Panc1 (cell line): ENCODE data around the gene GGTLC1. TPM values are rescaled to one million over a fixed set of nuclear protein-coding genes. Genes with fewer than 3 reads are reported as not detected.

Experiments
- ATAC-seq: fragments of 200-7000 bp; cut with Tn5 transposase; 2 replicates; pipeline ENCODE4 v1.9.1; 2020; ENCODE audit warnings: mild to moderate bottlenecking, moderate library complexity
- BruUV-seq: library from RNA; stranded (reverse); fragments of 400-500 nt; replicated peaks from 2 replicates; lab custom pipeline; 2021; lab: Mats Ljungman, UMichigan
- CTCF ChIA-PET: fragments of 300-600 bp; sonication (Branson Sonifier 250); formaldehyde crosslinking; loops from one replicate; lab custom pipeline; 2022; ENCODE audit warnings: antibody characterized with exemption; lab: Charles Lee
- POLR2A ChIA-PET: fragments of 300-600 bp; sonication (Branson Sonifier 250); formaldehyde crosslinking; loops from one replicate; lab custom pipeline; 2022; ENCODE audit warnings: antibody characterized with exemption; lab: Charles Lee
- DNase-seq: peaks from one replicate; pipeline ENCODE4 v3.0.0-alpha.2; 2010; ENCODE audit warnings: low read depth, low spot score
- H3K27ac ChIP-seq: 2 replicates; pipeline ENCODE4 v1.5.1; 2011; ENCODE audit warnings: mild to moderate bottlenecking, low read length, inconsistent platforms
- H3K27me3 ChIP-seq: fragments of 200-500 bp; sonication (Bioruptor generic); 2 replicates; pipeline ENCODE4 v1.6.0; 2014; ENCODE audit warnings: low read length, inconsistent platforms; ENCODE audit not compliant: control insufficient read depth, insufficient read depth
- H3K36me3 ChIP-seq: fragments of 200-500 bp; sonication (Bioruptor generic); 2 replicates; pipeline ENCODE4 v1.5.1; 2014; ENCODE audit warnings: inconsistent platforms, mild to moderate bottlenecking, low read length, moderate library complexity; ENCODE audit not compliant: control insufficient read depth, insufficient read depth
- H3K4me1 ChIP-seq: 2 replicates; pipeline ENCODE4 v1.5.1; 2011; ENCODE audit warnings: inconsistent platforms, mild to moderate bottlenecking, low read length, moderate library complexity; ENCODE audit not compliant: control insufficient read depth, insufficient read depth
- H3K4me3 ChIP-seq, 2 experiments: 2 replicates each; pipeline ENCODE4 v1.5.1; 2011 to 2012; ENCODE audit warnings: low read depth in 2 of 2, low read length in 2 of 2, mild to moderate bottlenecking in 2 of 2, inconsistent platforms in 1 of 2, moderate library complexity in 1 of 2
- H3K9me3 ChIP-seq: fragments of 200-500 bp; sonication (Bioruptor generic); 2 replicates; pipeline ENCODE4 v1.5.1; 2014; ENCODE audit warnings: low read depth, mild to moderate bottlenecking, inconsistent platforms, low read length, moderate library complexity; ENCODE audit not compliant: control insufficient read depth, insufficient read depth
- POLR2AphosphoS5 ChIP-seq: IDR thresholded peaks from 2 replicates; pipeline ENCODE4 v1.6.1; 2012; ENCODE audit warnings: mild to moderate bottlenecking, low read depth, low read length, moderate library complexity
- REST ChIP-seq, 2 experiments: IDR thresholded peaks; 2 replicates each; pipeline ENCODE4 v1.6.1; 2011 to 2012; ENCODE audit warnings: low read depth in 2 of 2, control low read depth in 1 of 2, low read length in 1 of 2, mild to moderate bottlenecking in 1 of 2, moderate library complexity in 1 of 2; ENCODE audit not compliant: insufficient read depth in 1 of 2
- SIN3A ChIP-seq: IDR thresholded peaks from 2 replicates; pipeline ENCODE4 v1.6.1; 2012; ENCODE audit warnings: low read depth, mild to moderate bottlenecking, low read length, moderate library complexity, borderline replicate concordance; ENCODE audit not compliant: insufficient read depth
- TCF7L2 ChIP-seq: IDR thresholded peaks from 2 replicates; pipeline ENCODE4 v1.6.1; 2011; ENCODE audit warnings: mild to moderate bottlenecking, low read depth, low read length, inconsistent platforms
- in situ Hi-C: cut with HindIII; loops from 2 replicates; pipeline ENCODE4 v1.10.0; 2016; ENCODE audit warnings: low sequenced_read_pairs, low pct_unique_long_range_greater_than_20kb
- intact Hi-C: fragments of 100-400 bp; cut with micrococcal nuclease; formaldehyde crosslinking; loops from one replicate; pipeline ENCODE4 v1.10.0; 2022; ENCODE audit not compliant: unreplicated experiment
- total RNA-seq: library from RNA; stranded (reverse); gene quantifications from one replicate; pipeline ENCODE4 v1.2.1, GENCODE V29; 2021; ENCODE audit not compliant: unreplicated experiment
- TF ChIP-seq, protein P1 (sequence below): fragments of 450-650 bp; IDR thresholded peaks from 2 replicates; pipeline ENCODE4 v1.5.1; 2017; ENCODE audit warnings: mild to moderate bottlenecking

GGTLC1 gene
- total RNA-seq, 1 experiment from 2014 or later, result 0.18 TPM

- H3K4me1 ChIP-seq, result no peaks in the 10 kb centered on the region
- no peaks in the 10 kb centered on the region for H3K36me3 ChIP-seq
- H3K27ac ChIP-seq, result no peak overlapping the region
- CTCF ChIA-PET, result no interaction called here
- in situ Hi-C loops (no loop called here), intact Hi-C loops (no loop called here)
- no TSS peak for BruUV-seq
- no peak for DNase-seq
- no peaks in the 10 kb centered on the region for H3K9me3 ChIP-seq
- H3K4me3 ChIP-seq, result no peak overlapping the region
- no peak for TF ChIP-seq TCF7L2
- no peak for TF ChIP-seq REST (IDR thresholded peaks at IDR 0.05; ENCODE audit: insufficient read depth in 1 of 2, low read depth in 2 of 2, low read length in 1 of 2)
- TF ChIP-seq, protein P1, sequence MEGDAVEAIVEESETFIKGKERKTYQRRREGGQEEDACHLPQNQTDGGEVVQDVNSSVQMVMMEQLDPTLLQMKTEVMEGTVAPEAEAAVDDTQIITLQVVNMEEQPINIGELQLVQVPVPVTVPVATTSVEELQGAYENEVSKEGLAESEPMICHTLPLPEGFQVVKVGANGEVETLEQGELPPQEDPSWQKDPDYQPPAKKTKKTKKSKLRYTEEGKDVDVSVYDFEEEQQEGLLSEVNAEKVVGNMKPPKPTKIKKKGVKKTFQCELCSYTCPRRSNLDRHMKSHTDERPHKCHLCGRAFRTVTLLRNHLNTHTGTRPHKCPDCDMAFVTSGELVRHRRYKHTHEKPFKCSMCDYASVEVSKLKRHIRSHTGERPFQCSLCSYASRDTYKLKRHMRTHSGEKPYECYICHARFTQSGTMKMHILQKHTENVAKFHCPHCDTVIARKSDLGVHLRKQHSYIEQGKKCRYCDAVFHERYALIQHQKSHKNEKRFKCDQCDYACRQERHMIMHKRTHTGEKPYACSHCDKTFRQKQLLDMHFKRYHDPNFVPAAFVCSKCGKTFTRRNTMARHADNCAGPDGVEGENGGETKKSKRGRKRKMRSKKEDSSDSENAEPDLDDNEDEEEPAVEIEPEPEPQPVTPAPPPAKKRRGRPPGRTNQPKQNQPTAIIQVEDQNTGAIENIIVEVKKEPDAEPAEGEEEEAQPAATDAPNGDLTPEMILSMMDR, result no peak
- no peak for TF ChIP-seq POLR2AphosphoS5
- no peak for TF ChIP-seq SIN3A
- peaks cover 10% of the 10 kb centered on the region for H3K27me3 ChIP-seq
- no peak for ATAC-seq
- POLR2A ChIA-PET, result no interaction called here
These were observed 18.6 kb upstream of the GGTLC1 start for GRCh38 chr20:24007073-24007595.

- TF ChIP-seq POLR2AphosphoS5 (no peak), REST (IDR thresholded peaks at IDR 0.05; ENCODE audit: insufficient read depth in 1 of 2, low read depth in 2 of 2, low read length in 1 of 2) (no peak), SIN3A (no peak), TCF7L2 (no peak)
- TF ChIP-seq, protein P1, result no peak
- no peaks in the 10 kb centered on the region for H3K36me3 ChIP-seq
- in situ Hi-C loops, result no loop called here
- no TSS peak for BruUV-seq
- no peak for DNase-seq
- CTCF ChIA-PET, result no interaction called here
- no peak overlapping the region for H3K4me3 ChIP-seq
- no peaks in the 10 kb centered on the region for H3K9me3 ChIP-seq
- H3K27ac ChIP-seq, result no peak overlapping the region
- intact Hi-C loops, result no loop called here
- H3K27me3 ChIP-seq, result peaks cover 10% of the 10 kb centered on the region
- POLR2A ChIA-PET, result no interaction called here
- no peak for ATAC-seq
- no peaks in the 10 kb centered on the region for H3K4me1 ChIP-seq
These were observed 18.0 kb upstream of the GGTLC1 start for GRCh38 chr20:24006626-24007025.
